Measurements from ENCODE around the gene RPUSD4. TPM values are rescaled to one million over a fixed set of nuclear protein-coding genes. Genes with fewer than 3 reads are reported as not detected.

RPUSD4 gene
- total and polyA plus RNA-seq, 10 of the 15 experiments (the other 5 are each of a cell fraction or from before 2014, with no cell fraction given) = 24.5 to 47.6 (median 31.7) TPM

- no peak for TF ChIP-seq ZBTB11 (CRISPR knock-in tag; IDR thresholded peaks at IDR 0.05)
- TF ChIP-seq IKZF1 (conservative IDR thresholded peaks at IDR 0.05) = no peak
- TF ChIP-seq NR2C2 (IDR thresholded peaks at IDR 0.05; ENCODE audit: borderline replicate concordance, control insufficient read depth, insufficient read length, low read depth) = no peak
Observed at GRCh38 chr11:126219547-126219946, 8.1 kb upstream of the RPUSD4 start (continued).

GRCh38 chr11:126217491-126217890 is 6.0 kb upstream of the RPUSD4 start:
- Histone ChIP-seq H3K4me3 (no peak overlapping the region), H3K36me3 (ENCODE audit: control insufficient read depth in 2 of 2, insufficient read depth in 2 of 2, low read length in 1 of 2) (no peaks in the 10 kb centered on the region), H2AFZ (ENCODE audit: control insufficient read depth, low read depth, low read length) (no peak overlapping the region; the same call in 1 of the 2 replicates), H3K9me3 (replicated peaks; ENCODE audit: control insufficient read depth, insufficient read depth, low read length) (no peaks in the 10 kb centered on the region), H3K9ac (ENCODE audit: control insufficient read depth, insufficient read depth, low read length) (no peak overlapping the region), H3K27ac (ENCODE audit: control insufficient read depth, insufficient read depth) (no peak overlapping the region), H3K4me2 (ENCODE audit: control insufficient read depth, insufficient read depth) (no peak overlapping the region), H4K20me1 (ENCODE audit: control insufficient read depth, insufficient read depth) (no peaks in the 10 kb centered on the region), H3K27me3 (replicated peaks in 1 of 2; ENCODE audit: control insufficient read depth in 2 of 2, insufficient read depth in 2 of 2, low read length in 1 of 2) (no peaks in the 10 kb centered on the region), H3K4me1 (ENCODE audit: control insufficient read depth, insufficient read depth, low read length) (peaks cover 5% of the 10 kb centered on the region), H3K79me2 (ENCODE audit: control insufficient read depth, insufficient read depth, low read length) (peaks cover 8% of the 10 kb centered on the region)
- FAIRE-seq (no peak), DNase-seq (ENCODE audit: low read depth, low spot score) (no peak), ATAC-seq (peak; percentile 13; the same call in 1 of the 3 replicates)
- ChIA-PET SMC1A (ENCODE audit: uncharacterized antibody, unreplicated experiment) (interaction anchor here (1.0 kb wide), 2 partner anchors 8 to 94 kb away, joined by 3 read pairs; no protein-coding TSS in a partner anchor), RAD21 (ENCODE audit: unreplicated experiment) (no interaction called here), POLR2A (no interaction called here), CTCF (no interaction called here)
- 45% methylated on average over 1 of the region's 1 CpG for WGBS (ENCODE audit: insufficient coverage, insufficient replicate concordance, low lambda C conversion rate, missing lambda C conversion rate)
- BruUV-seq (replicated peaks) = no TSS peak
- in situ Hi-C loops (cut with MboI) = no loop called here
- intact Hi-C loops (cut with micrococcal nuclease; ENCODE audit: unreplicated experiment) = no loop called here
- TF ChIP-seq ZBTB40 (IDR thresholded peaks at IDR 0.05; ENCODE audit: borderline replicate concordance) (no peak), ELK1 (IDR thresholded peaks at IDR 0.05; ENCODE audit: low read depth, low read length) (no peak), SMAD5 (IDR thresholded peaks at IDR 0.05; ENCODE audit: low read depth) (no peak), FOXM1 (IDR thresholded peaks at IDR 0.05; ENCODE audit: low read depth, low read length) (no peak), POU2F2 (IDR thresholded peaks at IDR 0.05; ENCODE audit: borderline replicate concordance, low read depth, low read length) (no peak), TBL1XR1 (IDR thresholded peaks at IDR 0.05; ENCODE audit: low read depth, low read length) (no peak), POLR2AphosphoS2 (IDR thresholded peaks at IDR 0.05; ENCODE audit: low read depth, low read length) (no peak), BRCA1 (IDR thresholded peaks at IDR 0.05; ENCODE audit: low read depth, low read length) (no peak), MYB (IDR thresholded peaks at IDR 0.05; ENCODE audit: borderline replicate concordance, low read depth, low read length) (no peak), YY1 (IDR thresholded peaks at IDR 0.05; ENCODE audit: low read depth, low read length) (no peak), STAT3 (IDR thresholded peaks at IDR 0.05; ENCODE audit: low read depth, low read length) (no peak), CBX3 (IDR thresholded peaks at IDR 0.05; ENCODE audit: borderline replicate concordance, low read depth) (no peak), CHD4 (IDR thresholded peaks at IDR 0.05) (no peak)

All from GM12878 (cell line).